Measurements from ENCODE around the gene DCC.

DCC gene

GRCh38 chr18:52791321-52791720, 451.3 kb downstream of the DCC start:
- POLR2A ChIA-PET (ENCODE audit: low non-redundant PET): no interaction called here

GRCh38 chr18:52812834-52813233, 472.8 kb downstream of the DCC start:
- ChIA-PET CTCF (no interaction called here), POLR2A (ENCODE audit: low non-redundant PET) (no interaction called here)
- no peak for DNase-seq (ENCODE audit: low spot score)
- TF ChIP-seq CTCF (conservative IDR thresholded peaks at IDR 0.05; ENCODE audit: low read depth): no peak
- no peak overlapping the region for H3K27ac ChIP-seq

More at GRCh38 chr18:52791321-52791720, 451.3 kb downstream of the DCC start:
- no peak for DNase-seq (ENCODE audit: low spot score)
- CTCF ChIA-PET: no interaction called here
- no peak for TF ChIP-seq CTCF (conservative IDR thresholded peaks at IDR 0.05; ENCODE audit: low read depth)
- no peak overlapping the region for H3K27ac ChIP-seq

- no peak for DNase-seq (ENCODE audit: low spot score)
- POLR2A ChIA-PET (ENCODE audit: low non-redundant PET): no interaction called here
- CTCF ChIA-PET: no interaction called here
- no peak overlapping the region for H3K27ac ChIP-seq
- no peak for TF ChIP-seq CTCF (conservative IDR thresholded peaks at IDR 0.05; ENCODE audit: low read depth)
Observed at GRCh38 chr18:52813635-52814416, 473.8 kb downstream of the DCC start.

GRCh38 chr18:52815651-52816050, 475.7 kb downstream of the DCC start:
- ChIA-PET CTCF (no interaction called here), POLR2A (ENCODE audit: low non-redundant PET) (no interaction called here)
- TF ChIP-seq CTCF (conservative IDR thresholded peaks at IDR 0.05; ENCODE audit: low read depth): no peak
- DNase-seq (ENCODE audit: low spot score): no peak
- no peak overlapping the region for H3K27ac ChIP-seq

GRCh38 chr18:52816121-52816520, 476.1 kb downstream of the DCC start:
- DNase-seq (ENCODE audit: low spot score): no peak
- ChIA-PET CTCF (no interaction called here), POLR2A (ENCODE audit: low non-redundant PET) (no interaction called here)
- no peak overlapping the region for H3K27ac ChIP-seq
- no peak for TF ChIP-seq CTCF (conservative IDR thresholded peaks at IDR 0.05; ENCODE audit: low read depth)

GRCh38 chr18:52822160-52822559, 482.2 kb downstream of the DCC start:
- ChIA-PET CTCF (no interaction called here), POLR2A (ENCODE audit: low non-redundant PET) (no interaction called here)
- TF ChIP-seq CTCF (conservative IDR thresholded peaks at IDR 0.05; ENCODE audit: low read depth): no peak
- H3K27ac ChIP-seq: no peak overlapping the region
- no peak for DNase-seq (ENCODE audit: low spot score)

Data from RWPE1 (cell line).